SK-N-SH (cell line): ENCODE results near the gene SULT1E1. TPM values are rescaled to one million over a fixed set of nuclear protein-coding genes. Genes with fewer than 3 reads are reported as not detected.

Experiments used
- CTCF ChIA-PET: fragments of 300-600, 350-600 bp; formaldehyde crosslinking; extraction: SDS; loops from one replicate; lab custom pipeline; 2021; lab: Yijun Ruan, JAX
- POLR2A ChIA-PET: fragments of 350-600 bp; sonication (Branson Sonifier 250); formaldehyde crosslinking; extraction: SDS; loops from one replicate; lab custom pipeline; 2020; ENCODE audit warnings: antibody characterized with exemption, inconsistent platforms; lab: Yijun Ruan, JAX
- DNase-seq: peaks from one replicate; pipeline ENCODE4 v3.0.0; 2012
- H2AFZ ChIP-seq: fragments of 200-600 bp; sonication (generic); 2 replicates; pipeline ENCODE4 v1.8.1; 2016; ENCODE audit warnings: antibody characterized with exemption, mild to moderate bottlenecking, low read depth
- H3F3A ChIP-seq: fragments of 200-600 bp; sonication (generic); replicated peaks from 2 replicates; pipeline ENCODE3; 2016; ENCODE audit warnings: antibody characterized with exemption, mild to moderate bottlenecking; ENCODE audit not compliant: insufficient read depth
- H3K27ac ChIP-seq, 2 experiments: fragments of 200-500 bp in 1 of 2; fragments of 200-600 bp in 1 of 2; sonication (Bioruptor generic) in 1 of 2; sonication (generic), shearing (Covaris generic) in 1 of 2; 2 replicates each; pipeline versions ENCODE4 v1.5.1 to v1.6.1; 2014 to 2016; ENCODE audit warnings: low read depth in 2 of 2, inconsistent platforms in 1 of 2, low read length in 1 of 2, mild to moderate bottlenecking in 1 of 2, mixed read lengths in 1 of 2
- H3K27me3 ChIP-seq: fragments of 200-600 bp; sonication (generic), shearing (Covaris generic); 2 replicates; pipeline ENCODE4 v1.6.1; 2016; ENCODE audit warnings: mixed run types; ENCODE audit not compliant: insufficient read depth
- H3K36me3 ChIP-seq, 2 experiments: fragments of 200-500 bp in 1 of 2; fragments of 200-600 bp in 1 of 2; sonication (Bioruptor generic) in 1 of 2; sonication (generic) in 1 of 2; replicated peaks in 1 of 2; 2 replicates each; pipeline versions ENCODE3 to v1.5.1; 2014 to 2016; ENCODE audit warnings: low read length in 1 of 2, mild to moderate bottlenecking in 1 of 2; ENCODE audit not compliant: insufficient read depth in 2 of 2, control insufficient read depth in 1 of 2
- H3K4me1 ChIP-seq, 2 experiments: fragments of 200-500 bp in 1 of 2; fragments of 200-600 bp in 1 of 2; sonication (Bioruptor generic) in 1 of 2; sonication (generic), shearing (Covaris generic) in 1 of 2; 2 replicates each; pipeline versions ENCODE4 v1.5.1 to v1.6.1; 2014 to 2016; ENCODE audit warnings: low read depth in 1 of 2, low read length in 1 of 2, mixed run types in 1 of 2; ENCODE audit not compliant: insufficient read depth in 2 of 2, control insufficient read depth in 1 of 2
- H3K4me2 ChIP-seq: fragments of 200-600 bp; sonication (generic), shearing (Covaris generic); 2 replicates; pipeline ENCODE4 v1.6.1; 2017; ENCODE audit warnings: mixed run types
- H3K4me3 ChIP-seq, 2 experiments: fragments of 200-500 bp in 1 of 2; fragments of 200-600 bp in 1 of 2; sonication (Bioruptor generic) in 1 of 2; sonication (generic), shearing (Covaris generic) in 1 of 2; 2 replicates each; pipeline versions ENCODE4 v1.5.1 to v1.8.1; 2014 to 2016; ENCODE audit warnings: low read depth in 2 of 2, inconsistent platforms in 1 of 2, low read length in 1 of 2, mild to moderate bottlenecking in 1 of 2, mixed read lengths in 1 of 2, moderate library complexity in 1 of 2
- H3K79me2 ChIP-seq: fragments of 200-600 bp; sonication (generic); 2 replicates; pipeline ENCODE4 v1.8.1; 2017; ENCODE audit warnings: mild to moderate bottlenecking; ENCODE audit not compliant: insufficient read depth
- H3K9ac ChIP-seq: fragments of 200-600 bp; sonication (generic); 2 replicates; pipeline ENCODE4 v1.6.1; 2017; ENCODE audit warnings: mixed run types
- H3K9me2 ChIP-seq: fragments of 200-600 bp; sonication (generic); 2 replicates; pipeline ENCODE4 v1.6.1; 2017; ENCODE audit warnings: mixed run types
- H3K9me3 ChIP-seq: fragments of 200-600 bp; sonication (generic); 2 replicates; pipeline ENCODE4 v1.6.1; 2017; ENCODE audit warnings: mixed run types, mild to moderate bottlenecking, moderate library complexity
- H4K20me1 ChIP-seq: fragments of 200-600 bp; sonication (generic); 2 replicates; pipeline ENCODE4 v1.6.1; 2017; ENCODE audit warnings: mild to moderate bottlenecking, mixed run types; ENCODE audit not compliant: insufficient read depth
- ELF1 ChIP-seq: IDR thresholded peaks from 2 replicates; pipeline ENCODE4 v1.4.0; 2012
- FOXJ3 ChIP-seq: sonication (generic); formaldehyde crosslinking; IDR thresholded peaks from 2 replicates; pipeline ENCODE4 v1.5.1; 2020; ENCODE audit warnings: mild to moderate bottlenecking, missing genetic modification reagents
- FOXM1 ChIP-seq: IDR thresholded peaks from 2 replicates; pipeline ENCODE4 v1.4.0; 2012; ENCODE audit warnings: low read depth, mild to moderate bottlenecking
- IRF3 ChIP-seq: fragments of 150-350 bp; IDR thresholded peaks from 2 replicates; pipeline ENCODE4 v1.6.1; 2016; ENCODE audit warnings: mild to moderate bottlenecking, low read depth, low read length
- MXI1 ChIP-seq: IDR thresholded peaks from 2 replicates; pipeline ENCODE4 v1.6.1; 2012; ENCODE audit warnings: mild to moderate bottlenecking, low read depth, low read length, improper control_type of control experiment
- NRF1 ChIP-seq: IDR thresholded peaks from 2 replicates; pipeline ENCODE4 v1.6.1; 2012; ENCODE audit warnings: low read depth, mild to moderate bottlenecking, low read length
- REST ChIP-seq: IDR thresholded peaks from 2 replicates; pipeline ENCODE4 v1.6.1; 2012; ENCODE audit warnings: mild to moderate bottlenecking, low read depth, low read length, moderate library complexity
- SMC3 ChIP-seq: IDR thresholded peaks from 2 replicates; pipeline ENCODE4 v1.6.1; 2012; ENCODE audit warnings: low read depth, low read length, improper control_type of control experiment
- TCF12 ChIP-seq: IDR thresholded peaks from 2 replicates; pipeline ENCODE4 v1.4.0; 2012
- USF1 ChIP-seq: IDR thresholded peaks from 2 replicates; pipeline ENCODE4 v1.4.0; 2012; ENCODE audit warnings: low read depth, borderline replicate concordance
- USF2 ChIP-seq: fragments of 150-350 bp; IDR thresholded peaks from 2 replicates; pipeline ENCODE4 v1.6.1; 2017; ENCODE audit warnings: antibody characterized with exemption, low read length, low read depth, borderline replicate concordance
- YY1 ChIP-seq: IDR thresholded peaks from 2 replicates; pipeline ENCODE4 v1.4.0; 2012; ENCODE audit warnings: low read depth, mild to moderate bottlenecking
- WGBS: methylation state at CpG from one replicate; pipeline ENCODE4 v1.1.6; 2017; ENCODE audit warnings: low lambda C conversion rate; 5-methylcytosine and 5-hydroxymethylcytosine counted together
- polyA plus RNA-seq, 3 experiments: library from polyadenylated mRNA; depleted of rRNA; stranded (reverse); fragments of >200 nt; gene quantifications; 2 replicates each; pipeline ENCODE4 v1.2.3, GENCODE V29; 2012

Gene SULT1E1
- polyA plus RNA-seq, 1 of the 3 experiments (the other 2 are of a cell fraction) = 13.7 TPM

- TF ChIP-seq REST = no peak
- TF ChIP-seq YY1 = no peak
- no peak for TF ChIP-seq NRF1
Measured at GRCh38 chr4:69830192-69830559, 29.8 kb downstream of the SULT1E1 start (continued).

- no peak for DNase-seq
- no peaks in the 10 kb centered on the region for H4K20me1 ChIP-seq
- no peak overlapping the region; a peak in 1 of 4 replicates for H3K27ac ChIP-seq
- H3K4me2 ChIP-seq = no peak overlapping the region
- ChIA-PET POLR2A (no interaction called here), CTCF (no interaction called here)
- no peaks in the 10 kb centered on the region for H3K4me1 ChIP-seq
- H3K79me2 ChIP-seq = no peaks in the 10 kb centered on the region
- H3K27me3 ChIP-seq = no peaks in the 10 kb centered on the region
- TF ChIP-seq TCF12 (no peak), IRF3 (no peak), MXI1 (no peak), USF1 (no peak), FOXM1 (no peak), SMC3 (no peak), FOXJ3 (CRISPR knock-in tag) (no peak), USF2 (no peak), ELF1 (no peak)
- no peak overlapping the region for H3K4me3 ChIP-seq
- no peaks in the 10 kb centered on the region for H3K36me3 ChIP-seq
- no peaks in the 10 kb centered on the region for H3K9me3 ChIP-seq
- H3K9me2 ChIP-seq = no peaks in the 10 kb centered on the region
- H2AFZ ChIP-seq = no peak overlapping the region
- 29% methylated on average over 2 of the region's 2 CpGs for whole genome bisulfite sequencing
- H3K9ac ChIP-seq = no peak overlapping the region
- H3F3A ChIP-seq = no peaks in the 10 kb centered on the region
Measured at GRCh38 chr4:69829678-69830077, 30.3 kb downstream of the SULT1E1 start.
